OCI-LY7 (cell line): Measurements from ENCODE around the gene ATG9A.

Experiments used
- CTCF ChIP-seq: fragments of 200-600 bp; sonication (generic); conservative IDR thresholded peaks from 2 replicates; pipeline ENCODE4 v1.5.1; 2014; ENCODE audit warnings: mild to moderate bottlenecking, antibody characterized with exemption, low read length, moderate library complexity, mixed read lengths
- EZH2phosphoT487 ChIP-seq: fragments of 200-600 bp; sonication (generic); IDR thresholded peaks from 2 replicates; pipeline ENCODE4 v1.6.1; 2018; ENCODE audit warnings: low read depth, borderline replicate concordance, mild to moderate bottlenecking, mixed run types, antibody characterized with exemption, low read length, moderate library complexity, mixed read lengths

GRCh38 chr2:219215871-219216534, 13.4 kb downstream of the ATG9A start:
- TF ChIP-seq CTCF (no peak), EZH2phosphoT487 (no peak)
